GM12892 (cell line): ENCODE data around the gene PFKP.

ENCODE experiments used
- DNase-seq: peaks from one replicate; pipeline ENCODE4 v3.0.0; 2011; ENCODE audit not compliant: insufficient read length
- FAIRE-seq: peaks from 2 replicates; lab custom pipeline; 2011; peaks lifted over from hg19 to GRCh38; lab: Jason Lieb, UNC
- POLR2A ChIP-seq: IDR thresholded peaks from 2 replicates; pipeline ENCODE4 v1.6.1; 2011; ENCODE audit warnings: low read depth, low read length, control low read depth
- POLR2AphosphoS5 ChIP-seq: IDR thresholded peaks from 2 replicates; pipeline ENCODE4 v1.6.1; 2011; ENCODE audit warnings: low read depth, low read length, control low read depth
- TAF1 ChIP-seq: IDR thresholded peaks from 2 replicates; pipeline ENCODE4 v1.6.1; 2011; ENCODE audit warnings: low read depth, mild to moderate bottlenecking, control low read depth, low read length, borderline replicate concordance

PFKP gene

GRCh38 chr10:3148994-3149393, 81.6 kb downstream of the PFKP start:
- no peak for DNase-seq
- FAIRE-seq: no peak
- no peak for TF ChIP-seq TAF1
- no peak for TF ChIP-seq POLR2A
- TF ChIP-seq POLR2AphosphoS5: no peak

- no peak for FAIRE-seq
- TF ChIP-seq POLR2AphosphoS5 (no peak), TAF1 (no peak), POLR2A (no peak)
- DNase-seq: no peak
These were observed 82.6 kb downstream of the PFKP start for GRCh38 chr10:3149918-3150317.

DNA sequence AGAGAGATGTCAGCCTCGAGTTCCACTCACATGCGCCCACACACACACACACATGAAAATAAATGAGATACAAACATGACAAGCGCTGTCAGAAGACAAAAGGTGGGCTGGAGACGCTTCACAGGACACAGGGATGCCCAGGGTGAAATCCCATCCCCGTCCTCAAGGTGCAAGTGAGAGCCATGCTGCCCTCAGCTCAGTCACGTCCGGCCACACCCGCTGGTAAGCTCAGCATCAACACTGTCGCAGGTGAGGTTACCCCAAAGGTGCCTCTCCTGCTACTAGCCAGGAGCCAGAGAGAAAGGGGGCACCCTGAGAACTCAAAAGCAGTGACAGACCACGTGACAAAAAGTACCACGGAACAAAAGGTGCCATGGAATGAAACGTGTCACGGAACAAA, 83.0 kb downstream of the PFKP start:
- DNase-seq (no peak), FAIRE-seq (no peak)
- TF ChIP-seq POLR2A (no peak), POLR2AphosphoS5 (no peak), TAF1 (no peak)

- TF ChIP-seq POLR2AphosphoS5 (no peak), POLR2A (no peak), TAF1 (no peak)
- DNase-seq: no peak
- no peak for FAIRE-seq
These were observed 83.6 kb downstream of the PFKP start for GRCh38 chr10:3150961-3151360.

- DNase-seq (no peak), FAIRE-seq (no peak)
- TF ChIP-seq POLR2A (no peak), TAF1 (no peak), POLR2AphosphoS5 (no peak)
These were observed 84.7 kb downstream of the PFKP start for GRCh38 chr10:3151889-3152565.

DNA sequence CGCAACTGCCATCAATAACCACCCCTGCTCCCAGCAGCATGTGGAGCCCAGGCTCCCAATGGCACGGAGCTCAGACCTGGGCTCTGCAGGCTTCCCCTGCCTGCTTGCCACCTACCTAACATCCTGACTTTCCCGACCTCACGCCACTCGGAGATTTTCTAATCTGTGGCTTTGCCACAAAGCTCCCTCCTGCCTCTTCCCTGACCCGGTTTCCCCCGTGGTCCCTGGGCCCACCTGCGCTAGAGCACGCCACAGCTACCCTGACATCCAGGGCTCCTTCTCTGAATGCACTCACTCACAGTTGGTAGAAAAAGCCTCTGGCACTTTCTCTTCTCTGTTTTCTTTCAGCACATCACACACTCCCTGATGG, 85.2 kb downstream of the PFKP start:
- no peak for TF ChIP-seq TAF1
- TF ChIP-seq POLR2AphosphoS5: no peak
- no peak for TF ChIP-seq POLR2A
- FAIRE-seq (no peak), DNase-seq (no peak)

DNA sequence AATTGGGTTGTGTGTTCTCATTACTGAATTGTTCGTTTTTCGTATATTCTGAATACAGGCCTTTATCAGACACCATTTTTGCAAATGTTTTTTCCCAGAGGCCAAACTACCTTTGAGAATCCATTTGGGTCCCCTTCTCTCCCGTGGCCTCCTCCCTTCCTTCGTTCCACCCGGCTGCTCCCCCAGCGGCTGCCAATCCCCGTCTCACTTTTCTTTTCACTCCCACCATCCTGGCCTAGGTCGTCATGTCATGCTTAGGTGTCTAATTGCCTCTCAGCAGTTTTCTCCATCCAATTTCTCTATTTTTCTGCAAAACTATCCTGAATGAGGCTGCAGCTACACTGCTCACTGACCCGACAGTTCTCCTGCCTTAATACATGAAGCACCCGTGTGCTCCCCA, 87.3 kb downstream of the PFKP start:
- DNase-seq: no peak
- FAIRE-seq: no peak
- no peak for TF ChIP-seq POLR2AphosphoS5
- TF ChIP-seq POLR2A: no peak
- TF ChIP-seq TAF1: no peak

DNA sequence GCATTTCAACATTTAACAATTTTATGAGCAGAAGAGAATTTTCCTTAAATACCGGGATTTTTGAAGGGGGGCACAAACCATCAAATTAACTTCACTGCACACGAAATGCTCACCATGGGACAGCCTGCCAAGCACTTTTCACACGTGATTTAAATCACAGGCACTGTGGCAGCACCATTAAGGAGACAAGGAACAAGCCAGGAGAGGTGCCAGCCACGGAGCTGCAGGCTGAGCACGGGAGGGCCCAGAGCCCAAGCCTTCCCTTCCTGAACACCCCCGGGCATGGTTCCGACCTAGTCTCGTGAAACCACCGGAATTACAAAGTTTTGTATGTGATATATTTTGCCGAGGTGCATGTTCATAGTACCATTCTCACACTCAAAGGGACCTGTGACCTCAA, 91.8 kb downstream of the PFKP start:
- TF ChIP-seq POLR2AphosphoS5 (no peak), POLR2A (no peak), TAF1 (no peak)
- DNase-seq (no peak), FAIRE-seq (no peak)

DNA sequence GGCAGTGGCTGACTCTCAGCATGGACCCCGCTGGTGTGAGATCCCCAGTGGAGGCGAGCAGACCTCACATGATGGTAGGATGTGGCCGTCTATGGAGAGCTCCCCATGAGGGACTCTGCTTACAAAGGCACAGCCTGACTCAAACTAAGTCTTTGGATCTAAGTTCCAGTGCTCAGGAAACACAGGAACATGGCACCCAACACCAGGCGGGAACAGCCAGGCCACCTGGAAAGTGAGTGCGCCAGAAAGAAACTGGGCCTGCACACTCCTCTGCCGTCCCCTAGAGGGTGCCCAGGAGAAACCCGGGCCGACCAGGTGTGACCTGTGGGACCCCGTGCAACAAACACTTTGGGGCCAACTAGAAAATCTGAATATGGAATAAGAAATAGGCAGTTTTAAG, 95.2 kb downstream of the PFKP start:
- TF ChIP-seq POLR2A (no peak), TAF1 (no peak), POLR2AphosphoS5 (no peak)
- DNase-seq (no peak), FAIRE-seq (no peak)

DNA sequence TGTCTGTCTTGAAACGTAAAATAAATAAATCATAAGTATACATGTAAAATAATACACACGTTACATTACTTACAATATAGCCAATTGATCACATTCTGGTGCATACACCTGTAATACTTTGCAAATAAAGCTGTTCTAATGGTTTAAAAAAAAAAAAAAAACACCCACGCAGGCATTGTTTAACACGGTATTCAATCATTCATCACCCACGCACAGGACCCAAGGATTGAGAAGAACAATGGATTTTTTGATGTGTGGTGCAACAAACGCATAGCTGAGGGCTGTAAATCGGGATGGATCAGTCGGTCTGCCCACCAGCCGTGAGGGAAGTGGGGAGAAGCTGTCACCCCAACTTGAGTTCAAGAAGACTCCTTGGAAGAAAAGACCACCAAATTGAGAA, 96.5 kb downstream of the PFKP start:
- FAIRE-seq (no peak), DNase-seq (no peak)
- no peak for TF ChIP-seq POLR2A
- no peak for TF ChIP-seq TAF1
- no peak for TF ChIP-seq POLR2AphosphoS5

DNA sequence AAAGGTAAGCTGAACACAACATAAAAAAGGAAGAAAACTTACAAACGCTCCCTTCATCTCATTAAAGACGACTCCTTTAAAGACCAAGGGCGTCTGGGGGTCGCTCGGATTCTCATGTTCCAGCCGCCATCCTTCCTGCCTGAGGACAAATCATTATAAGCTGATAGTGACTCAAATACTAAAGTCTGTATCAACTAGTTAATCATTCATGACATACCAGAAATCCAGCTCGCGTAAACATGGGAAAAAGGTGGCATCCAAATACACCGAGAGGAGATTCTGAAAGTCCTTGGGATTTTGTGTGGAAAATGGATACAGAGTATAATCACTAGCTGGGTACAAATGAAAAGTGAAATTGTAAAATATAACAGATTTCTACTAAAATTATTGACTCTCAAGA, 97.8 kb downstream of the PFKP start:
- DNase-seq: no peak
- FAIRE-seq: no peak

More for the DNA sequence above, 97.8 kb downstream of the PFKP start:
- TF ChIP-seq POLR2AphosphoS5: no peak
- no peak for TF ChIP-seq POLR2A
- TF ChIP-seq TAF1: no peak
